ENCODE data around the gene REEP6.

- no peak for TF ChIP-seq GATA3 (IDR thresholded peaks at IDR 0.05; ENCODE audit: low read depth, low read length)
- TF ChIP-seq GATA2 (IDR thresholded peaks at IDR 0.05; ENCODE audit: low read depth, low read length), result no peak
Measured at GRCh38 chr19:1533510-1534150, 42.6 kb downstream of the REEP6 start.

Data from SH-SY5Y (cell line).